RWPE1 (cell line): ENCODE data around the gene KRT85.
A peak's percentile ranks its signal among the peaks of the same experiment; 100 is the strongest.

Experiments used
- CTCF ChIA-PET: fragments of 350-600 bp; sonication (Branson Sonifier 250); formaldehyde crosslinking; extraction: SDS; loops from one replicate; lab custom pipeline; 2021; lab: Yijun Ruan, JAX
- POLR2A ChIA-PET: fragments of 400-600 bp; formaldehyde crosslinking; extraction: SDS; loops from one replicate; lab custom pipeline; 2020; ENCODE audit warnings: antibody characterized with exemption; ENCODE audit not compliant: low non-redundant PET; lab: Yijun Ruan, JAX
- DNase-seq: peaks from one replicate; pipeline ENCODE4 v3.0.0; 2012; ENCODE audit warnings: low spot score
- H3K27ac ChIP-seq: fragments of 450-650 bp; 2 replicates; pipeline ENCODE4 v1.5.1; 2017
- TF ChIP-seq, protein P1 (sequence below): fragments of 450-650 bp; conservative IDR thresholded peaks from 2 replicates; pipeline ENCODE4 v1.5.1; 2017; ENCODE audit warnings: low read depth, mild to moderate bottlenecking

KRT85 gene

GRCh38 chr12:52390739-52391617 lies 23.7 kb upstream of the KRT85 start:
- peak overlapping the region; percentile 66 for H3K27ac ChIP-seq
- CTCF ChIA-PET: interaction anchor here (0.5 to 2.1 kb wide), 7 partner anchors 9 to 489 kb away, joined by 3 to 11 read pairs (median 3); partner anchors contain the start of gene ATG101
- no peak for DNase-seq
- TF ChIP-seq, protein P1, sequence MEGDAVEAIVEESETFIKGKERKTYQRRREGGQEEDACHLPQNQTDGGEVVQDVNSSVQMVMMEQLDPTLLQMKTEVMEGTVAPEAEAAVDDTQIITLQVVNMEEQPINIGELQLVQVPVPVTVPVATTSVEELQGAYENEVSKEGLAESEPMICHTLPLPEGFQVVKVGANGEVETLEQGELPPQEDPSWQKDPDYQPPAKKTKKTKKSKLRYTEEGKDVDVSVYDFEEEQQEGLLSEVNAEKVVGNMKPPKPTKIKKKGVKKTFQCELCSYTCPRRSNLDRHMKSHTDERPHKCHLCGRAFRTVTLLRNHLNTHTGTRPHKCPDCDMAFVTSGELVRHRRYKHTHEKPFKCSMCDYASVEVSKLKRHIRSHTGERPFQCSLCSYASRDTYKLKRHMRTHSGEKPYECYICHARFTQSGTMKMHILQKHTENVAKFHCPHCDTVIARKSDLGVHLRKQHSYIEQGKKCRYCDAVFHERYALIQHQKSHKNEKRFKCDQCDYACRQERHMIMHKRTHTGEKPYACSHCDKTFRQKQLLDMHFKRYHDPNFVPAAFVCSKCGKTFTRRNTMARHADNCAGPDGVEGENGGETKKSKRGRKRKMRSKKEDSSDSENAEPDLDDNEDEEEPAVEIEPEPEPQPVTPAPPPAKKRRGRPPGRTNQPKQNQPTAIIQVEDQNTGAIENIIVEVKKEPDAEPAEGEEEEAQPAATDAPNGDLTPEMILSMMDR: no peak; the same call in 1 of the 2 replicates
- POLR2A ChIA-PET: no interaction called here

DNA sequence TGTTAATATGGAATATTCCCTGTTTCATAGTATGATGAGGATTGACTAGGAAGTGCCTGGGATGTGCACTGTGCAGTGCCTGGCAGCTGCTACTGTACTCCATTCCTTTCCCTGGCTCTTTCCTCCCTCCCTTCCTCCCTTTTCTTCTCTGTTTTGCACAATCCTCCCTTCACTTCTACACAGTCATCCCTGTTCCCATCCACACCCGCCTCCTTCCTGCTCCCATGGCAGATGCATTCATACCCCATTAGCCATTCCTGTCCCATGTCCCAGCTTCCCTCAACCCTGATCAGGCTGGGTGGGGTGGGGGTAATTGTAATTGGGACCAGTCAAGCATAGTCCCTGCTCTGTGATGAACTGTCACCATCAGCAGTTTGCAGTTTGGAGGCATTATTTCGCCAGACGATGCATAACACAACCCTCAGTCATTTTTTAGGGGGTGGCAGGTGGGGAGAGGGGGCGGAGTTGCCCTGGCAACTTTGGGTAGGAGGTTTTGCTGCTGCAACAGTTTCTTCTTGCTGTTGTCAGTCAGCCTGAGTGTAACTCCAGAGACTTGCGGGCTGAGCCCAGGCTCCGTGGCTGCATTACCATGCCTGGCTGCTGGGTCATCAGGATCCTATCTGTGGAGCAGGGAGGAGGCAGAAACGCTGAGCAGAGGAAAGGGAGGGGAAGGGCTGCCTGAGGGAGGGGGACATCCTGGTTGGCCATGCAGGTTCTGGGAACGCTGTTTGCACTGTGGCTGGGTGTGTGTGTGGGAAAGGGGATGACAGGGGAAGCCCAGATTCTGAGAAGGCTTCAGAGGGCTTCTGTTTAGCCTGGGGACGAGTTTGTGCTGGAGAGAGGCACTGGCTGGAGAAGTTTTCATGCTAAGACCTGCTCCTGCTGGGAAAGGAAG lies 22.3 kb upstream of the KRT85 start:
- CTCF ChIA-PET: no interaction called here
- TF ChIP-seq, protein P1: no peak
- DNase-seq: no peak
- H3K27ac ChIP-seq: peak overlapping the region; percentile 66
- POLR2A ChIA-PET: no interaction called here

DNA sequence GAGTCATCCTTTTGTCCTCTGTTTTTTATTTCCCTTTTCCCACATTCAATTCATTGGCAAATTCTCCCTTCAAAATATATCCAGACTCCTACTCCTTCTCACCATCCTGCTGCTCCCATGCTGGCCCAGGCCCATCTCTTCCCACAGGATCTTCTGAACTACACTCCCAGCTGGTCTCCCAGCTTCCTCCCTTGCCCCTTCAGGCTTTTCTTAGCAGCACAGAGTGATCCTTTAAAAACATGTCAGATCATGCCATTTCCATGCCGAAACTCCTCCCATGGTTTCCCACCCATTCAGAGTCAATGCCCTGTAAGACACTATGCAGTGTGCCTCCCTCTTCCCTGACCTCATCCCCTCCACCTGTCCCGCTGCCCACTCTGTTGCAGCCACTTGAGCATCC lies 20.6 kb upstream of the KRT85 start:
- H3K27ac ChIP-seq: no peak overlapping the region
- DNase-seq: no peak
- TF ChIP-seq, protein P1: no peak
- POLR2A ChIA-PET: no interaction called here
- CTCF ChIA-PET: no interaction called here

DNA sequence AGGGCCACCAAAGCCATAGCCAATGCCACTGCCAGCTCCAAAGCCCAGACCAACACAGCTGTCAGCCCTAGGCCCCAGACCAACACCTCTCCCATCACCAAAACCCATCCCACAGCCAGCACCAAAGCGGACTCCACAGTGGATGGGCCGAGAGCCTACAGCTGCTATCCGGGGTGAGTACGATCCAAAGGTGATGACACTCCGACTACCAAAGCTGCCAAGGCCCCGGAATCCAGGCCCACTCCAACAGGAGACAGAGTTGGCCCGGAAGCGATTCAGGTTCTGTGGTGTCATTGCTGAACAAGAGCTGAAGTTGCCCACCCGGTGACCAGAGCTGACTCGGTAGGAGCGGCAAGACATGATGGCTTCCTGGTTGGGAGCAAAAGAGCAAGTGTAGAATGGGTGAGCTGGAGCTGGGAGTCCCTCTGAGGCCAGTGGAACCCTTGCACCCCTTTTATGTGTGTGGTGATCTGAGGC lies 18.0 kb upstream of the KRT85 start, which contains the start of gene KRT84:
Gene KRT84, minus strand, starts transcription at position 427 of the 477 bp plus-strand sequence. Its CDS starts 67 bp downstream, at position 360.
- CTCF ChIA-PET: interaction anchor here (0.6 to 0.7 kb wide), 2 partner anchors 186 to 242 kb away, joined by 3 to 6 read pairs; no protein-coding TSS in a partner anchor
- POLR2A ChIA-PET: no interaction called here
- H3K27ac ChIP-seq: no peak within 1 kb of the TSS

GRCh38 chr12:52383331-52383730 lies 16.1 kb upstream of the KRT85 start:
- ChIA-PET POLR2A (no interaction called here), CTCF (interaction anchor here (0.8 kb wide), 1 partner anchor 11 kb away, joined by 3 read pairs; no protein-coding TSS in a partner anchor)
- no peak for DNase-seq
- TF ChIP-seq, protein P1: no peak
- no peak overlapping the region for H3K27ac ChIP-seq

More for the DNA sequence above, 18.0 kb upstream of the KRT85 start, which contains the start of gene KRT84:
- TF ChIP-seq, protein P1: no peak
- DNase-seq: no peak
